ENCODE results near the gene MIB1.

The MIB1 gene

GRCh38 chr18:21900605-21901352 lies 160.2 kb downstream of the MIB1 start:
- no peak for DNase-seq

DNA sequence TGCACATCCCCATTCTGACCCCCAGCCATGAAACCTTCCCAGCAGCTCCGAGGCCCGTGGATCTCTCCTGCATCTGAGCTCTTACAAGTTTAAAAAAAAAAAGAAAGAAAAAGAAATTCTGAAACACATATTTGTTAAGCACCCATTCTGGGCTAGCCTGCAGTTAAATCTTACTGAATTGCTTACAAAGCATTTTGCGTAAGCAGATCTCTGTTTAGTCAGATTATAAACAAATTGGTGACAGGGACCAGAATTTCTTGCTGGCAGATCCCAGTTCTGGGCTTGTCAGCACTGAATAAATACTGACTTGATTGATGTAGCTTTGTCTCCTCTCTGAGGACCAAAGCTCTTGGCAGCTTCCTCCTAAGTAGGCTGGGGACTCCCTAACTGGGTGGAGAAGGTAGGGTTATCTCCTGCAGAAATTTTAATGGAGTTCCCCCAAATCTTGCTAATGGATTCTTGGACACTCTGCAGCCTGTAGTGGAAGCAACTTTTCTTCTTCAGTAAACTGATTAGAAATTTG lies 160.9 kb downstream of the MIB1 start:
- DNase-seq, result no peak

- no peak for DNase-seq
Observed at GRCh38 chr18:21903709-21904108, 163.1 kb downstream of the MIB1 start.

DNA sequence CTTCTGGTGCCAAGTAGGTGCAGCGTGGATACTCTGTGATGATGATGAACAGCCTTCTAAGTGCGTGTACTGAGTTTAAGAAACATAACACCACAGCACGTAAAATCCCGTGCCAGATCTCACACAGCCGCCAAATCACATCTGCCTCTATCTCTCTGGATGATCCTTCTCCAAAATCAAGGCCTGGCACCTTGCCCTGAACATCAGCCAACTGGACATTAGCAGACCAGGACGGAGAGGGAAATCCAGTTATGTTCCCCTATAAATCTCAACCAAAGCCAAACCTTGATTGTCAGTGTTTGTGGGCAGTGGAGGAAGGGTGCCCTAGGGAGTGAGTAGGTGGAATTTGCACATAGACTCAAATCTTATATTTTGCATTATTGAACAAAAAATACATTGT lies 164.3 kb downstream of the MIB1 start:
- DNase-seq, result no peak

GRCh38 chr18:21907451-21907850 lies 166.9 kb downstream of the MIB1 start:
- DNase-seq, result no peak

- no peak for DNase-seq
Observed at GRCh38 chr18:21908711-21909110, 168.1 kb downstream of the MIB1 start.

DNA sequence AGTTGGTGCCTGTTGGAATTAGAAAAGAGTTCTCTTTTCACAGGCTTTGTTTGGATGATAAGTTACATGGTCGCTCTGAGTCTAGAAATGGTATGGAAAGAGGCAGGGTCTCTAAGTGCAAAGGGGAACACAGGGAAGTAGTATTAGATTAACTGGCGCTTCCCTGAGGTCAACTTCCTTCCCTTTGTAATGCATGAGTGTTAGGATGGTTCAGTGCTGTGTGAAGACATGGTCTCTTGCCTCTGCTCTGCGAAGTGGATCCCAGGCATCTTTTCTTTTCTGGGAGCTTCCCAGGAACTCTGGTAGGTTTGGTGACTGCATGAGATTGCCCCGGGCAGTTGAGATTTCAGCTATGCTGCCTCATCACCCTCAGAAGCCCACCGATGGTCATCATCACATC lies 170.3 kb downstream of the MIB1 start:
- DNase-seq, result no peak

DNA sequence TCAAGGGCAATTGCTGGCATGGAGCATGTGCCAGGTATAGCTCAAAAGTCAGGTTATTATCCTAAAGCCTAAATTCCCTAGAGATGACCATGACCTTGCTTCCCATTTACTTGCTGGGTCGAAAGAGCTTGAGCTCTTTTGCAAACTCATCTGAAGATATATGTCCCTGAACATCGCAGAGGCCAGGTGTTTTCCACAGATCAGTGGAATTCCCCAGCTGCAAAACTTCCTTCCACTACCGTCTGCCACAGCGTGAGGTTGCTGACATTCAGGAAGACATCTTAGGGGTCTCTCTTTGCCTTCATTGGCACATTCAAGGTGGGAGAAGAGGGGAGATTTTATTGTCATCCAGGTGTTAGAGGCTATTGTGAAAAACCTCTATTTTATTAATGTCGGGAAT lies 171.0 kb downstream of the MIB1 start:
- DNase-seq, result no peak

- DNase-seq, result no peak
Observed at GRCh38 chr18:21912339-21913239, 172.0 kb downstream of the MIB1 start.

DNA sequence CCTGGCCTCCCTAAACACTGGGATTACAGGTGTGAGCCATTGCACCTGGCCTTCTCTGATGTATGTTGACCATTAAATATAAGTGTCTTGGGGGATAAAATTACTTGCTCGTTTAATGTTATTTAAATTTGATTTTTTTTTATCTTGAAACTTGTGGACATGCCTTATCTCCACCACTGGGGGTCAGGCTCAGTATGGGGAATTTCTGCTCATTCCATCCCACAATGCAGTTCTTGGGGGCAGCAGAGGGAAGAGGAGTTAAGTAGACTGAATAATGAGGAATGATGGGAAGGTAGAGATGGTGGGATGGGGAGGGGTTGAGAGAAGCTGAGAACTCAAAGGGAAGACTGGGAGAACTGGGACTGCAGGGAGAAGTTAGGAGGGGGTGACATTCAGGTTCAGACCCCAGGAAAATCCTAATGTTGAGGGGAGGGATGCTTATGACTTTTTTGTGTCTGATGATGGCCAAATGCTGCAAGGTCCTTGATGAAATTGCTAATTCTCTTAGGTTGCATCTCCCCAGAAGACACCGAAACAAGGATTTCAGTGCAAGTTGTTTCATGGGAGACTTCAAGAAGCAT lies 174.2 kb downstream of the MIB1 start:
- DNase-seq, result no peak

DNA sequence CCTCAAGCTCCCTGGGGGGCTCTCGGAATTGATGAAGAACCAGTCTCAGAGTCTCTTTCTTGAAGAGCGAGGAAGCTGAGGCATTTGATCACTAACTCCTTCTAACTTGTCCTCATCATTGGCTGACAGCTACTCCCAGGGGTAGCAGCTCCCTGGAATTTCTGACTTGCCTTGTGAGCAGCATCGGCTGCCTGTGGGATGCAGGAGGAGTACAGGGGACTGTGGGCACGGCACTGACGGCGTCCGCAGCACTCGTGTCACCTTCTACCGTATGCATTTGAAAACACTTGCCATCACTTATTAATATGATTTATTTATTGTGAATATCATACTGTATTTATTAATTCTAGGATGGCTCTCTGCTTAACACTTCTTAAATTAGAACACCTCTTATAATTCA lies 175.0 kb downstream of the MIB1 start:
- DNase-seq, result no peak

DNA sequence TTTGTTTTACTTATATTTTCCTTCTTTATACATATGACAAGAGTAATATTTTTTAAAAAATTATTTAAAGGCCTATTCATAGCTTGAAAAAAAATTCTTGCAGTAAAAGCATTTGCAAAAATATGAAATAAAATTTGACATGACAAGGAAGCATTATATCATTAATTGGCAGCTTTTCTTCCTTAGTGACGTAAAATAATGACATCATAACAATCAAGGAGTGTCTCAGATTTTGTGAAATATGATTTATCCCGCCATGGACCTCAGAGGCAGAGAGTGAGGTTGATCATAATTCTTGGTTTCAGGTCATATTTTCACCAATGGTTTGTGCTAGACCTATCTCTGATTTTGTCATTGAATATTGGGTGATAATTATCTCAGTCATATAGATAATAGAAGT lies 176.0 kb downstream of the MIB1 start:
- DNase-seq, result no peak

DNA sequence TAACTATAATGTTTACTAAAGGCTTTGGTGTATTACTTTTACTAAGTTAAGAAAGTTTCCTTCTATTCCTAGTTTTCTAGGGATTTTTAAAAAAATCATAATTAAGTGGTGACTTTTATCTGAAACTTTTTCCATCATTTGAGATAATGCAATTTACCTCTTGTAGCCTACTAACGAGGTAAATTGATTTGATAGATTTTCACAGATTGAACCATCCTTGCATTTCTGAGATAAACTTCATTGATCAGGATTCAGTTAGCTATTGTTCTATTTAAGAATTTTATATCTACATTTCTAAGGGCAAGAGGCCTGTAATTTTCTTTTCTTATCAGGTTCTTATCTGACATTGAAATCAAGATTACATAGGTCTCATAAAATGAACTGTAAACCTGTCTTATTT lies 178.1 kb downstream of the MIB1 start:
- DNase-seq, result no peak
